GM18951 (cell line): ENCODE measurements around the gene DENND1A.

Source experiments
- POLR2A ChIP-seq: IDR thresholded peaks from 4 replicates; pipeline ENCODE4 v1.6.1; 2011; ENCODE audit warnings: mild to moderate bottlenecking; ENCODE audit not compliant: insufficient read length, insufficient read depth; ENCODE audit errors: extremely low read depth
- in situ Hi-C: fragments of 300-500 bp; cut with MboI; formaldehyde crosslinking; loops from one replicate; pipeline ENCODE4 v1.12.0; 2022; ENCODE audit warnings: low sequenced_read_pairs, mixed read lengths, inconsistent platforms; ENCODE audit not compliant: unreplicated experiment

DENND1A gene

DNA sequence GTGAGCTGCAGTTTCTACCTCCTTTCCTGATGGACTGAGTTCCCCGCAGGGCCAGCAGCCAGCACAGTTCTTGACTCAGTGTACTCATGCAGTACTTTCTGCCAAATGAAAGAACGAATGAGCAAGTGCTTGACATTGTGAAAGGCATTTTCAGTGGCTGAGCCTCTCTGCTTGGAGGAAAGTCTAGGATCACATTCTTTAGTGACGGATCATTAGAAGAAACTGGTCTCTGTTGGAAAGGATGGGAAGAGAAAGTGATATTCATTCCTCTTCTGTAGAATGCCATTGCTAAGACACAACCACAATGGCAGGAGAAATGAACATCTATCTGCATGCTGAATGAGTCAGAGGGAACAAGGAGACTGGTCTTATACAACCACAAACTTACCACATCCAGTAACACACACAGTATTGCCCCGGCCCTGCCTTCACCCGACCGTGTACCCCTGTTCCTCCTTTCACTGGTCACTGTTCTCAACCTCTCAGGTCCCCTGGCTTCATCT is 367.0 kb downstream of the DENND1A start:
- no peak for TF ChIP-seq POLR2A
- in situ Hi-C loops, result no loop called here

DNA sequence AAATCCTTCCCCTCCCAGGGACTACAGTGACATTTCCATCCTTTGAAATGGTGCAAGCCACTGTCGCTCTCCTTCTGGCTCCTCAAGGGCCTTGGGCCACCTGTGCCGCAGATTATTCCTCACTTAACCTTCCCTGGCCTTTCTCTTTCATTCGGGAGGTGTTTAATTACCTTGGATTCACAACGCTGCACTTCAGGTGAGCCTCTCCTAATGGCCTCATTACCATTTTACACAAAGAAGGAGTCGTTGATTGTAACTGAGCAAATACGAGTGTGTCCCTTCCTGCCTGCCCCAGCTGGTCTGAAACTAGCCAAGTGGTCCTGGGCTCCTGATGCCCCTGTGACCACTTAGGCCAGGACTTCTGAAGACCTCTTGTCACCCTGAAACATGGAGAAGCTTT is 368.9 kb downstream of the DENND1A start:
- TF ChIP-seq POLR2A, result no peak
- in situ Hi-C loops, result no loop called here

GRCh38 chr9:123556464-123557435 is 373.2 kb downstream of the DENND1A start:
- in situ Hi-C loops, result no loop called here
- no peak for TF ChIP-seq POLR2A

GRCh38 chr9:123555646-123556045 is 374.3 kb downstream of the DENND1A start:
- TF ChIP-seq POLR2A, result no peak
- in situ Hi-C loops, result no loop called here

GRCh38 chr9:123552530-123552929 is 377.4 kb downstream of the DENND1A start:
- no peak for TF ChIP-seq POLR2A
- in situ Hi-C loops, result no loop called here

GRCh38 chr9:123551734-123552133 is 378.2 kb downstream of the DENND1A start:
- in situ Hi-C loops, result no loop called here
- no peak for TF ChIP-seq POLR2A

DNA sequence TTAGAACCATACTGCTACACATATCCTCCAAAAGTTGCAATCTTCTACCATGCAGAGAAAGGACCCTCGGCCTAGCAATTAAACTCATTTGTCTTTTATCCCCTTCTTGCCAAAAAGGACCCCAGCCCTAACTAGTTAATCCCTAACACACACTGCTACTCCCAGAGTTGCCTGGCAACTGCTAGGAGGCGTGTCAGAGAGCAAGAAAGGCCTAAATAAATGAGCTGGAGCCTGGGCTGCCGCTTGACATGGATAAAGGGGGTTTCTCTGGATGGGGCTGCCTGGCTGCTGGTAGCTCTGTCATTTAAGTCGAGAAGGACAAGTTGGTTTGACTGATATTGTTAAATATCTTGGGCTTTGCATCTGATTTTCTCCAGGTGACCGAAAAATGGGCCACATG is 379.1 kb downstream of the DENND1A start:
- in situ Hi-C loops, result no loop called here

DNA sequence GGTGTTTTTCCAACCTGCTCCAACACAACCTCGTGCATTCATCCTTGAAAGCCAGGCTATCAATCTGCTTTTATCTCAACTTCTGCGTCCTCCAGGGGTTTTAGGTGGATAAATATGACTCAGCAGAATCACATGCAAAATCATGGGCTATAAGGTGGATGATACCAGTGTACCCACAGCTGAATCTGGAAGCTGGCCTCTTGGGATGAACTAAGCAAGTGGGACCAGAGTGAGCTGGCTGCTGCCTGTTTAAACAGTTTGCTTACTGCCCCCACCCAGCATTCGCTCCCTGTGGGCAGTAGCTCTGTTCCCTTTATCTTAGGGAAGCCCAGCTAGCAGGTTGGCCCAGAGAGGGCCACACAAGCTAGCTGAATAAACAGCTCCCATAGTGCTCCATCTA is 379.9 kb downstream of the DENND1A start:
- TF ChIP-seq POLR2A, result no peak
- in situ Hi-C loops, result no loop called here

More for the DNA sequence above, 379.1 kb downstream of the DENND1A start:
- no peak for TF ChIP-seq POLR2A

DNA sequence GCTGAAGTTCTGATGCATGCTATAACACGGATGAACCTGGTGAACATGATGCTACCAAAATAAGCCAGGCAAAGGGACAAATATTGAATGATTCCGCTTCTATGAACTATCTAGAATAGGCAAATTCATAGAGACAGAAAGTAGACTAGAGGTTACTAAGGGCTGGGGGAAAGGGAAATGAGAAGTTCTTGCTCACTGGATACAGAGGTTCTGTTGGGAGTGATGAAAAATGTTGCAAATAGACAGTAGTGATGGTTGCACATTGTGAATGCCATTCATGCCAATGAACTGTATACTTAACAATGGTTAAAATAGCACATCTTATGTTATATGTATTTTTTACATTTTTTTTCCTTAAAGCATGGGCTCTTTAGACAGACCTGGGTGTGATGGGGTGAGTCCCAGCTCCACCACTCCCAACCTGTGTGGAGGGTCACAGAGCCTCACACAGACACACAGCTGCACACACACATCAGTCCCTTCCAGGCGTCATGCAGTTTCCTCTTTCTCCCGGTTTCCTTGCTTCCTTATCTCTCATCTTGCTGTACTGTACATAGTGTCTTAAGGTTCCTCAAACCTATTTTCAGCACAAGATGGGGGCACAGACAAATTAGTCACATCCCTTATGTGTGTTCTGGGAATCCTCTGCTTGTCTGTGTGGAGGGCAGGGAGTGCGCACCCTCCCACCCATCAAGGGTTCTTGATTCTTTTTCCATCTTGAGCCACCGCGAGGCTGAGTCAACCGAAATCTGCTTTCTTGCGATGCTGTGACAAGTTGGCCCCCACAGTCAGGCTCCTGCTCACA is 381.0 kb downstream of the DENND1A start:
- in situ Hi-C loops, result loop anchor here (25.0 kb wide), 1 partner anchor 488 kb away; no protein-coding TSS in a partner anchor
- no peak for TF ChIP-seq POLR2A

- in situ Hi-C loops, result loop anchor here (25.0 kb wide), 1 partner anchor 493 kb away; no protein-coding TSS in a partner anchor
These were observed 385.7 kb downstream of the DENND1A start for GRCh38 chr9:123544007-123544827.

GRCh38 chr9:123543492-123543891 is 386.4 kb downstream of the DENND1A start:
- no peak for TF ChIP-seq POLR2A
- in situ Hi-C loops, result loop anchor here (25.0 kb wide), 1 partner anchor 494 kb away; no protein-coding TSS in a partner anchor

More at GRCh38 chr9:123544007-123544827, 385.7 kb downstream of the DENND1A start:
- no peak for TF ChIP-seq POLR2A
